HG03460 (cell line): ENCODE data around the gene LYVE1.

Source experiments
- ATAC-seq: cut with Tn5 transposase; IDR thresholded peaks from one replicate; pipeline ENCODE4 v1.9.1; 2021; ENCODE audit not compliant: unreplicated experiment

Gene LYVE1

DNA sequence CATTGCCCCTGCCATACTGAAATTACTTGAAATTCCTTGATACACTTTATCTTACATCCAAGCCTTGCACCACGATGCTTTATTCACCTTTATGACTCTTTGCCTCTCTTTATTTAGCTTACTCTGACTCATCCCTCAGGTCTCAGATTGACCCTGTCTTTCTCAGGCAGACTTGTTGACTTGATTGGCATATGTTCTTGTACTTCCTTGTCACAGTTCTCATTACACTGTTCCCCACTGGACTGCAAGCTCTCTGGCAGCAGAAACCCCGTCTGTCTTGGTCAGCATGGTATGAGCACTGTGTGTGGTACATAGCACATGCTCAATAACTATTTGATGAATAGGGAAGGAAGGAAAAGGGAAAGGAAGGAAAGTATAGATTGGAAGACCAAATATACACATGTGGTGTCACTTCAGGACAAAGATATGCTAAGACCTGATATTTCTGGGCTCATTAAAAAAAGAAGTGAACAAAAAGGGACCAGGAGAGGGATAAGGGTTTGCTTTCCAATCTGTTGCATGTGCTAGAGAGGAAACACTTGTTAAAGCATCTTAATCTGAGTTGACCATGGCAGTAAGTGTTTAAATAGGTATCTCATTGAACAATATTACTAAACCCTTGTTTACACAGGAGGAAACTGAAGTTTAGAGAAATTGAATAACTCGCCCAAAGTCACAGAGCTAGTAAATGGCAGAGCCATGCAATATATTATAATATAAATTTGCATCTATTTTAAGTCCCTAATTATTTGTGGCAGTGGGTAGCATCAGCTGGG lies 7.2 kb downstream of the LYVE1 start:
- no peak for ATAC-seq

DNA sequence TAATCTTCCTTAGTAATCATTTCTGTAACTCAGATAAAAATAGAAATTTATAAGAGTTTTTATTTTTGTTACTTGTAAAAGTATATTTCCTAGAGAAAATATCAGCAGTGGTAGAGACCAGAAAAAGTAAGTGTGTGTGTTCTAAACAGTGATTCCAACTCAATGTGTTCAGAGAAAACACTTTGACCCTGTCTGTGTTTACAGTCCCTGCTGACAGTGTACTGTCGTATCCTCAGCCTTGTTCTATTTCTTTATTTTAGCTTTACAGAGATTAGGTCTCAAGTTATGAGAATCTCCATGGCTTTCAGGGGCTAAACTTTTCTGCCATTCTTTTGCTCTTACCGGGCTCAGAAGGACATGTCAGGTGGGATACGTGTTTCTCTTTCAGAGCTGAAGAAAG lies 10.2 kb downstream of the LYVE1 start:
- no peak for ATAC-seq

DNA sequence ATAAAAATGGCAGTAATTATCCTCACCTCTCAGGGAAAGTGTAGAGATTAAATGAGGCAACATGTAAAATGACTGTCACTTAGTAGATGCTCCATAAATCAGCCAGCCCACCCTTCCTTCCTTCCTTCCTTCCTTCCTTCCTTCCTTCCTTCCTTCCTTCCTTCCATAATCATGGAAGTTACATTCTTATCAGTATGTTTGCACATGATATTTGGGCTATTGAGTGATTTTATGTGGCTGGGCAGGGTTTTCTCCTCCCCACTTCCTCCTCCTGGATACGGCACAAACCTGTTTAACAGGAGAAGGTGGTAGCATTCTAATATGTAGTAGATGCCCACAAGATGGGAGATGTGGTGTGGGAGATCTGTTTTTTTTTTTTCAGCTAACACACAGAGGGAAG lies 11.9 kb downstream of the LYVE1 start:
- ATAC-seq, result no peak

DNA sequence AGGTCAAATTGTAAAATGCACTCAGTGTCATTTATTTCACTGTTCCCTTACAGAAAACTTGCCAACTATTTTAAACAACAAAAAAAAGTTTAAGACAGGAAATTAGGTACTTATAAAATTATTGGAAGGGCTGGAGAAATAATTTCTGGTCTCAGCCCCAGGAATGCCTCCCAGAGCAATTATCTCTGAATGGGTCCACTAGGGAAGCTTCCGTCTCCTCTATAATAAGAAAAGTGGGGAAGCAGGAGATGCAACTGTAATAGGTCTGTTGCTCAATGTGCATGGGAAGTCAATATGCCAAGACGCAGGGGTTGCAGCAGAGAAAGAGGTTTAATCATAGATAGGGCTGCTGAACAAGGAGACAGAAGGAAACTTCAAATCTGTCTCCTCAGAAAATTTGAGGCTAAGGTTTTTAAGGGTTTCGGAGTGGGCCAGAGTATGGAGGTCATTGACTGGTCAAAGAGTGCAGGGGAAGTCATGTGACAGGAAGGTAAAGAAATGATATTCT lies 16.6 kb downstream of the LYVE1 start:
- ATAC-seq, result no peak

DNA sequence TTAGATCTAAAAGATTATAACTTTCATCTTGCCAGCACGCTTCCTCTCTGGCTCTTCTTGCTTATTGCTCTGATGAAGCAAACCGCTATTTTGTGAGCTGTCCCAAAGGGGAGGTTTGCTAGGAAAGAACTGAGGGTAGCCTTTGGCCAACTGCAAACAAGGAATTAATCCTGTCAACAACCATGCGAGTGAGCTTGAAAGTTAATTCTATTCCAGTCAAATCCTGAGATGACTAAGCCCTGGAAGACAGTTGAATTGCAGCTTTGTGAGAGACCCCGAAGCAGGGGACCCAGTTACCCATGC lies 17.2 kb downstream of the LYVE1 start:
- no peak for ATAC-seq

DNA sequence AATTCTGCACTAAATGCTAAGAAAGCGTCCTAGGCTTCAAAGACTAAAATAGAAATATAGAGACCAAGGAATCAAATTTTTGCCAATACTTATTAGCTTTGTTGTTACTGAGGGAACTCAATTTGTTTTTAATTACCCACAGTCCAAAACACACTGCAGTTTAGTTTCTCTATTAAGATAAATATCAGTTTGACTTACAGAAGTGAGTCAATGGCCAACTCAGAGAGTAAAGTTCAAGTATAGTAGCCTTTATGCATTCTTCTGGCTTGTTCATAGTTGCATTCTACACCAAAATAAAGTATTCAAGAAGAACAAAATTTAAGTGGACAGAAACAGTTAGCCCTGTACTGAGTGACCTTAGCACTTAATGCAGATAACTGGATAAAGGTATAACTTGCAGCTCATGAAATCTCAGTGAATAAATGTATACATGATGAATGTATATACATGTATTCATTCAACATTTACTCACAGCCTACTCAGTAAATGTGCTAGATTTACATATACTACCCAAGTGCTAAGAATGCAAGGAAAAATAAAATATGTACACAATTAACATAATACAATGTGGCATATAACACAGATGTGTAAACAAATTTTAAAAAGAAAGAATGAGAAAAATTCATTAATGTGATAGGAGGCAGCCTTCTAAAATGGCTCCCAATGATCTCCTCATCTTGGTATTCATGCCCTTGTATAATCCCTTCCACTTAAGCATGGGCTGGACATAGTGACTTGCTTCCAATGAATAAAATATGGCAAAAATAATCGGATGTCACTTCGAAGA lies 17.8 kb downstream of the LYVE1 start:
- ATAC-seq, result no peak

DNA sequence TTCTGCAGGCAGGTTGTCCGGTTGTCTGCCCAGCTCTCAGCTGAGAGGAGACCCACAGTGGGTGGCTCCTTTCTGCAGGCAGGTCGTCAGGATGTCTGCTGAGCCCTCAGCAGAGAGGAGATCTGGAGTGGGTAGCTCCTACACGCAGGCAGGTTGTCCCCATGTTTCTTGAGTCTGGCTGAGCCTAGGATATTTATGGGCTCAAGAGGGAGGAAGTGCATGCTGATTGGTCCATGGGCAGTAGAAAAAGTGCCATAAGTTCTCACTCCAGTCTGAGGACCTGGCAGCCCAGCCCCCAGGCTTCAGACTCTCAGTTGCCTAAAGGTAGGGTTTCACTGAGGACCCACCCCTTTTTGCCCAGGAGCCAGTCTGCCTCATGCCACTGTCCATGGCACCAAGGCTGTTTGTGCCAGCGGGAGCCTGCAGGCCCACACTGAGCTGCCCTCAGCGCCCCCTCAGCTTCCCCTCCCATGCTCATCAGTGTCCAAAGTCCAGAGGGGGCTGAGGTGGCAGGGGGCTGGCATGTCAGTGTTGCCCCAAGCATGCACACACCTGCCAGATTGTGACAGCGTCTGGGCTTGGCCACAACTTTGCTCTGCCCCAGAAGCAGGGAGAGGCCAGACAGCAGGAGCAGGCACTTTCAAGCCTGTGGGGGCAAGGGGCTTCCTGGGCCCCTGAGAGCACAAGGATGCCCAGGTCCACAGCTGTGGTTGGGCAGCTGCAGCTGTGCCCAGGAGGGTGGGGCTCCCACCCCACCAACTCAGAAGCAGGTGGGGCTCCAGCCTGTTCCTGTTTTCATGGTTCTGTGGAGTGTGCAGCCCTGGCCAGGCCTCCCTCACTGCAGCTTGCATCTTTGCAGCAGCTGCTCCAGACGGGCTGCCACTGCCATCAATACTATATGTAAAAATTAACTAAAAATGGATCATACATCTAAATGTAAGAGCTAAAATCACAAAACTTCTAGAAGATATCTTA lies 23.7 kb downstream of the LYVE1 start:
- ATAC-seq, result no peak

DNA sequence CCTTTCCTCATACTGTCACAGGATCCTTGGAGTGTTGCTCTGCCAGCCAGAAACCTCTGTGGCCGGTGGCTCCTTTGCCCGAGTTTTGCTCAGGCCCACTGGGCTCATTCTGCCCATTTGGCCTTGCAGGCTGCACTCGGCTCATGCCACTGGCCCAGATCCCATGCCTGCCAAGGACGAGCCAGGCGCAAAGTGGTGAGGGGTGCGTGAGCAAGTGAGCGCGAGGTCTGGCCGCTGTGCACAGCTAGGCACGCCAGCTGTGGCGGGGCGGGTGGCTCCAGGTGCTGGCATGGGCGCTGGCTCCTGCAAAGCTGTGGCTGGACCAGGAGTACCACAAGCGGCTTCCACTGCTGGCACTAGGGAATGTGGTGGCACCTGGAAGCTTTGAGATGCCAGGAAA lies 24.7 kb downstream of the LYVE1 start:
- ATAC-seq, result no peak

DNA sequence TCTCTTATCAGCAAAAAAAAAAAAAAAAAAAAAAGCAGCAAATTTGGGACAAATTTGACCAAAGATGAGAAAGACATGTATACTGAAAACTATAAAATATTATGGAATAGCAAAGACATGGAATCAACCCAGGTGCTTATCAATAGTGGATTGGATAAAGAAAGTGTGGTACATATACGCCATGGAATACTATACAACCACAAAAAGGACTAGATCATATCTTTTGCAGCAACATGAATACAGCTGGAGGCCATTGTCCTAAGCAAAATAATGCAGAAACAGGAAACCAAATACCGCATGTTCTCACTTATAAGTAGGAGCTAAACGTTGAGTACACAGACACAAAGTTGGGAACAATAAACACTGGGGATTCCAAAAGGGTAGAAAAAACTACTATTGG lies 25.7 kb downstream of the LYVE1 start:
- ATAC-seq, result no peak

DNA sequence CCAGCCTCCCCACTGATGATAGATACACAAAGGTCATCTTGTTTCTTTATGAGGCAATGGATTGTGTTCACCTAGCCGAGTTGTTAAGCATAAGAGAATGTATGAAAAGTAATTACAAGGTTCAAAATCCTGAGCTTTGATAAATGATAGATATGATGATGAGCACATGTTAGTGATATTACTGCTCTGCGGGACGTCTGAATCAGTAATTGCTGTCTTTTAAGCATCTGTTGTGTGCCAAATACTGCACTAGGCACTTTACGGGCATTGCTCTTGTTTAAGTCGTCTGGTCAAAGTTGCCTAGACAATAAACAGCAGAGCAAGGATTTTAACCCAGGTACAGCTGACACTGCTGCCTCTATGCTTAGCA lies 26.9 kb downstream of the LYVE1 start:
- ATAC-seq, result no peak

DNA sequence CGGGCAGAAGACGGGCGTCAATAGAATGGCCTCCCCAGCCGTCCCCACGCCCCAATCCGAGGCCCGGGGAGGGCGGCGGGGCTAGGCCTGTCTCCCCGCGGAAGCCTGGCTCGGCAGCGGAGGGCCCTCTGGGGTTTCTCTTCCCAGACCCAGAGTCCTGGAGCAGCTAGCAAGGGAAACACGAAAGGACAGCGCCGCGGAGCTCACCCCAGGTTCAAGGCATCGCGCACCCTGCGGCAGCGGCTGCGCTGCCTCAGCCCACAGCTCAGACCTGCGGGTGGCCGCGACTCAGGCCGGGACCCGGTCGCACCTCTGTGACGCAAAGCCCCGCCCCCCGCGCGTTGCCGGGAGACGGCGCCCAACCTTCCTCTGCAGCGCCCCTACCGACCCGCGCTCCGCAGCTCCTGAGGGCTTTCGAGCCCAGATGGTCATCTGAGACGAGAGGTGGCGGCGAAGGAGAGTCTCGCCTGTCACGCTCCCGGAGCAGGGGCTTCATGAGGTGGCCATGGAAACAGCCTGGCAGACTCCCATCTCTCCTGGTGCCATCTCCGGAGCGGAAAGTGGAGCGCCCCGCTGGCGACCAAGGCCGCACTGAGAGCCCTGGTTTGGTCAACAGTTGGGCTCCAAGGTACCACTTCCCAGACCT lies 27.4 kb downstream of the LYVE1 start, which contains the start of gene RNF141:
TSS of gene RNF141 (minus strand) at position 273 of the 646 bp plus-strand sequence. CDS start 7,029 bp downstream, outside the sequence.
- peak; percentile 98 for ATAC-seq

DNA sequence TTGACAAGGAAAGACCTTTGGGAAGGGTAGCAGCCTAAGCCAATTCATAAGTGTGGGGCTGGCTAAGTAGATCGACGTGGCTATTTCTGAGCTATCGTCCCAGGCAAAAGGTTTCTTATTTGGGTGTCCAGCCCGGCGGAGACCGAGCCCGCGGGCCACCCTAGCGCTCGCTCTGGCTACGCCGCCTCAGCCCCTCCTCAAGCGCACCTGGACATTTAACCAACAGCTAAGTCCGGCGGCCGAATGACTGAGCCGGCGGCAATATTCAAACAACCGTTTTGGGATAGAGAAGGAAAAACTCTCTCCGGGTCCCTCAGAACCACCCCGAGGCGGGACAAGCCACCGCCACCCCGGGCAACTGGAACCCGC lies 27.9 kb downstream of the LYVE1 start:
- peak; percentile 23 for ATAC-seq

DNA sequence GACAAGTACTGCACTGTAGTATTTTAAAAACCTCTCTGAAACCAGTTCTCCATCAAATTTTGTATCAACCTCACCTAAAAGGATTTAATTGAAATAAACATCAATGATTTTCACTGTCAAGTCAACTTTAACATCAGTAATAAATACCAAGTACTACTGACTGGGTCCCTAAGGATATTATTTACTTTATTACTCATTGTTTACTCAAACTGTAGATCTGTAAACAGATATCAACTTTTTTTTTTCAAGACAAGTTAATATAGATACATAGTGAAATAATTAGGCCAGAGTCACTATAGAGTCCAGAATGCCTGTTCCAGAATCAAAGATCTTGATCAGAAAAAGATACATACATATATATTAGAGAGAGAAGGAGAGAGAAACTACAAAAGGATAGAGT lies 29.1 kb downstream of the LYVE1 start:
- ATAC-seq, result no peak

DNA sequence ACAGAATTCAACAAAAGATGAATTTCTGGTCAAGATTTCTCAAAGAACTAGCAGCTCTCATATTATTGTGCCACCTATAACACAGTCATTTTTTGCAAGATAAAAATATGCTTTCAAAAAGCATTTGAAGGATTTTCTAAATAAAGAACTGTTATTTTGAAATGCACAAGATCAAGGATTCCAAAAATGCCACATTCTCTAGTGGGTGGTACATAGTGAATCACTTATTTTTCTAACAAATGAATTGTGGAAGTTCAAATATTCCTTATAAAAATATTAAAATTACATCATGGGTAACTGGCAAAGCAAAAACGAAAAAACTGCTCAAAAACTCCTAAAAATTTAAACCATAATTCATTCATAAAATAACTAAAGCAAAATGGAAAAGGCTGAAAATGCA lies 29.5 kb downstream of the LYVE1 start:
- ATAC-seq, result no peak

DNA sequence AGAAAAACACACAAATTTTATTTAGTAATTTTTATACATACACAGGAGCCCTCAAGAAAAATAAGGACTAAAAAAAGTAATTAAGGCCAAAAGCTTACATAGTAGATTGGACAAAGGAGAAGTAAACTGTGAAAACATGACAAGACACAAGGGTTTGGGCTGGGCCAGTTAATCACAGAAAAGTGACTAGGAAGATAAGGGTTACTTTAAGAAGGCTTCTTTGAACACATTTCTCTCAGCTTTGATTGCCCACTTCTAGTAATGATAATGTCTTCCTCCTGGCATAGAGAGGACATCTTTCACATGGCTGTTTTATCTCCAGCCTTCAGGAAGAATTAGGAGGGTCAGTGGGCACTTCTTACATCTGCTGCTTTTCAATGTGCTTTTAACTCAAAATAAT lies 30.9 kb downstream of the LYVE1 start:
- no peak for ATAC-seq

DNA sequence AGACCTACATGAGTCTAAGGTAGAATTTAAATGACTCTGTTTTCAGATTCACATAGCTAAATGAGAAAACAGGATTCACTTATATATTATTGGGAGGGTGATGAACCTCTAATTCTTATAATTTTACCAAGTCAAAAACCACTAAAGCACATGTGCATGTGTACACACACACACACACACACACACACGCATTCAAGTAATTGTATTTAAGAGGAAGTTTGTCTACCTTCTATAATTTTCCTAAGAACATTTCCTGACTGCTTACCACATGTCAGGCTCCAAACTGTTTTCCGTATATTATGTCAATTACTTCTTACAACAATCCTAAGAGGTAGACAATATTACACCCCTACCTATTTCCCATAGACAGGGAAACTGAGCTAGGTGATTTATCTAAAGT lies 34.1 kb downstream of the LYVE1 start:
- no peak for ATAC-seq

DNA sequence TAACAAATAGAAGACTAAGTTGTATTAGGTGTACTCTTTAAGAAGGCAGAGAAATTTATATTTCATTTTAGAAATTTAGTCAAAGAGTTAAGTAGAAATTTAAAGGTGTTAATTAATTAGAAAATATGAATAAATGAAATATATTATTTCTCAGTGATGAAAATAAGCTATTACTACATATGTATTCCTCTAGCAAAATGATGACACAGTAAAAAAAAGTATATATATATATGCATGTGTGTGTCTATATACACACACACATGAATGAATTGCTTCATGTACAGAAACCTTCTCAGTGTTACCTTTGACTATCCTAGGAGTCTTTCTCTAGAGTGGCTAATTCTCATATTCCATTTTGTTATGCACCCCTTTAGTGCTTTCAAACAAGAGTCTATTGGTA lies 35.1 kb downstream of the LYVE1 start:
- ATAC-seq, result no peak

DNA sequence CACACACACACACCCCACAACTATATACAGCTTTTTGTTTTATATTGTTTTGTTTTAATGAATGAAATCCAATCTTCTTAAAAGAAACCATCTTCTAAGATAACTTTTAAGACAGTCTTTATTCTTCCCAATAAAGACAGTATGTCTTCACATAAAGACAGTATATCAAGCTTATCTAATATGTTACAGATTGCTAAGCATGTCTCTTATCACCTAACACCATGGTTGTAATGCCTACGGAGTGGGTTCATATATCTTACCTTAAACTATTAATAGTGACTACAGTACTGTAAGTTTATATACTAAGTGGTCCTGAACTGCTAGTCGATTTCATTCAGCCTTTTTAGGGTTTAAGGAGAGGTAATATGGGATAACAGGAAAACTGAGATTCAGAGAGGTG lies 35.9 kb downstream of the LYVE1 start:
- ATAC-seq, result no peak

DNA sequence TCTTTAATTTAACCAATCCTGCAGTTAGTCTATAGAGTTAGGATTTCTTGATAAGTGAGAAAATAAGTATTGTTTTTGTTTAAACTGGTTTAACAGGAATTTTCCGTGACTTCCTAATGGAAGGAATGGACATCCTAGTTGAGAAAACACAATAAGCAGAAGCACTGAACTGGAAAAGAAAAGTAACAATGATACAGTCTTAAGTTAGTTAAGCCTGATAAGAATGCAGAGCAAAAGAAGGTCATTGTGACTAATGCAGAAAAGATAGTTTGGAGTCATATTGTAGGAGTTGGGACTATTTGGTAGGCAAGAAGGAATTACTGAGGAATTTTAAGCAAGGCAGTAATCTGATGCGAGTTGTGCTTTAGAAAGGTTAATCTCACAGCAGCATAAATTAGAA lies 39.2 kb downstream of the LYVE1 start:
- ATAC-seq, result no peak

DNA sequence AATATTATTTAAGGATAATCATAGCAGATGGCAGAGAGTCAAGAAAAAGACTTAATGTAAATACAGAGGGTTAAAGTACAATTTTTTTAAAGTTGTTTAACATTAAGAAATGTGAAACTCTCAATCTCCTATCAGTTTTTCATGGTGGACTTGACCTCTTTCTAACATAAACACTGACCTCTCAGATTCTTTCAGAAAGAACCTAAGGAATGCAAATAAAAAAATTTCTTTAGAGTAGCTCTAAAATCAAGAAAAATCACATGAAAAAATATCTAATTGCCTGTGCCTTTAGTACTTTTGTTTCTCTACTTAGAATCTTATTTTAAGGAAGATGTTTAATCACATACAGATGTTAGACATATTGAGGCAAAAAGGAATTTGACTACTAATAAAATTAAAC lies 40.3 kb downstream of the LYVE1 start:
- ATAC-seq, result no peak
